ENCODE data around the gene GPR153. TPM values are rescaled to one million over a fixed set of nuclear protein-coding genes. Genes with fewer than 3 reads are reported as not detected.

Gene GPR153
- total and polyA plus RNA-seq, 9 donors = 9.8 to 22.1 (median 17.0) TPM

- H3K27me3 ChIP-seq (ENCODE audit: control insufficient read depth, insufficient read depth, low read length) = no peaks in the 10 kb centered on the region
- 37% methylated on average over 2 of the region's 4 CpGs for WGBS (ENCODE audit: insufficient coverage)
- peaks cover 81% of the 10 kb centered on the region for H3K4me1 ChIP-seq (ENCODE audit: control insufficient read depth, insufficient read depth, low read length)
- peak; percentile 91 for DNase-seq
- no peak overlapping the region for H3K4me3 ChIP-seq (ENCODE audit: low read length)
- no peaks in the 10 kb centered on the region for H3K36me3 ChIP-seq (ENCODE audit: control insufficient read depth, insufficient read depth, low read length)
- no peaks in the 10 kb centered on the region for H3K9me3 ChIP-seq (replicated peaks; ENCODE audit: control insufficient read depth, low read depth, low read length)
- peak overlapping the region; percentile 74 for H3K27ac ChIP-seq (ENCODE audit: low read length)
These were observed 10.1 kb upstream of the GPR153 start for GRCh38 chr1:6271006-6271405.

- peaks cover 82% of the 10 kb centered on the region for H3K4me1 ChIP-seq (ENCODE audit: control insufficient read depth, insufficient read depth, low read length)
- H3K9me3 ChIP-seq (replicated peaks; ENCODE audit: control insufficient read depth, low read depth, low read length) = no peaks in the 10 kb centered on the region
- H3K27ac ChIP-seq (ENCODE audit: low read length) = peak overlapping the region; percentile 74
- H3K4me3 ChIP-seq (ENCODE audit: low read length) = no peak overlapping the region
- no peaks in the 10 kb centered on the region for H3K27me3 ChIP-seq (ENCODE audit: control insufficient read depth, insufficient read depth, low read length)
- WGBS (ENCODE audit: insufficient coverage) = 43% methylated on average over 8 of the region's 8 CpGs
- no peak for DNase-seq
- H3K36me3 ChIP-seq (ENCODE audit: control insufficient read depth, insufficient read depth, low read length) = no peaks in the 10 kb centered on the region
These were observed 9.5 kb upstream of the GPR153 start for GRCh38 chr1:6270401-6270800.

DNA sequence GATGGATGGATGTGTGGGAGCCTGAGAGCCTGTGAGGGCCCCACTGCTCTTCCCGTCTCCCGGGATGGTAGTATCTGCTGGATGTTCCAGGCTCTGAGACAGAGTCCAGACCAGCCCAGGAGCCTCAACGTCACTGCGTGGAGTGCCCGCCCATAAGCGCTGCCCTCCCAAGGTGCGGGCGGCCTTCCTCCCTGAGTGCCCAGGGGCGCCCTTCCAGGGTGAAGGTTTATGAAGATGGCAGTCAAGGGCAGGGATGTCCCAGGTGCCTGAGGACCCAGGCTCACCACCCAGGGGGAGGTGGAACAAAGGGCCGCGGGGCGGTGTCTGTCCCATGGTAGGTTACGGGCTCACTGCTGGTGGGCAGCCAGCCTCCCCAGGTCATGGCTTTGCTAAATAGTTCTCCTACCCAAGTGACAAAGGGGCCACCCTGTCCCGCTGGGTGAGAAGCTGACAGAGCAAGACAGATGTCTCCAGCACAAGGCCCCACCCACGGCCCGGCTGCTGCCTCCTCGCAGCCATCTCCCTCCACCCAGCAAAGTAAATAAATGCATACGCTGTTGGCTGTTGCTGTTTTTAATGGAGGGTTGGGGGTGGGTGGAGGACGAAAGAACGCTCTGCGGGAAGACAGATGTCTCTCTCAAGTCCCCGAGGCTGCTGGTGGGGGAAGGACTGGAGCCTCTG lies 9.0 kb upstream of the GPR153 start:
- Histone ChIP-seq H3K36me3 (ENCODE audit: control insufficient read depth, insufficient read depth, low read length) (no peaks in the 10 kb centered on the region), H3K27ac (ENCODE audit: low read length) (peak overlapping the region; percentile 74), H3K4me1 (ENCODE audit: control insufficient read depth, insufficient read depth, low read length) (peaks cover 82% of the 10 kb centered on the region), H3K27me3 (ENCODE audit: control insufficient read depth, insufficient read depth, low read length) (no peaks in the 10 kb centered on the region), H3K9me3 (replicated peaks; ENCODE audit: control insufficient read depth, low read depth, low read length) (no peaks in the 10 kb centered on the region), H3K4me3 (ENCODE audit: low read length) (no peak overlapping the region)
- DNase-seq = peak; percentile 78
- WGBS (ENCODE audit: insufficient coverage) = 61% methylated on average over 7 of the region's 22 CpGs

- Histone ChIP-seq H3K9me3 (replicated peaks; ENCODE audit: control insufficient read depth, low read depth, low read length) (no peaks in the 10 kb centered on the region), H3K36me3 (ENCODE audit: control insufficient read depth, insufficient read depth, low read length) (no peaks in the 10 kb centered on the region), H3K27me3 (ENCODE audit: control insufficient read depth, insufficient read depth, low read length) (no peaks in the 10 kb centered on the region), H3K4me3 (ENCODE audit: low read length) (no peak overlapping the region), H3K4me1 (ENCODE audit: control insufficient read depth, insufficient read depth, low read length) (peaks cover 85% of the 10 kb centered on the region), H3K27ac (ENCODE audit: low read length) (no peak overlapping the region)
- no peak for DNase-seq
- 91% methylated on average over 12 of the region's 14 CpGs for WGBS (ENCODE audit: insufficient coverage)
These were observed 8.4 kb upstream of the GPR153 start for GRCh38 chr1:6269296-6269695.

- Histone ChIP-seq H3K4me1 (ENCODE audit: control insufficient read depth, insufficient read depth, low read length) (peaks cover 87% of the 10 kb centered on the region), H3K27ac (ENCODE audit: low read length) (no peak overlapping the region), H3K36me3 (ENCODE audit: control insufficient read depth, insufficient read depth, low read length) (no peaks in the 10 kb centered on the region), H3K4me3 (ENCODE audit: low read length) (no peak overlapping the region), H3K27me3 (ENCODE audit: control insufficient read depth, insufficient read depth, low read length) (no peaks in the 10 kb centered on the region), H3K9me3 (replicated peaks; ENCODE audit: control insufficient read depth, low read depth, low read length) (no peaks in the 10 kb centered on the region)
- 64% methylated on average over 9 of the region's 21 CpGs for WGBS (ENCODE audit: insufficient coverage)
- DNase-seq = no peak
These were observed 7.5 kb upstream of the GPR153 start for GRCh38 chr1:6268415-6268814.

DNA sequence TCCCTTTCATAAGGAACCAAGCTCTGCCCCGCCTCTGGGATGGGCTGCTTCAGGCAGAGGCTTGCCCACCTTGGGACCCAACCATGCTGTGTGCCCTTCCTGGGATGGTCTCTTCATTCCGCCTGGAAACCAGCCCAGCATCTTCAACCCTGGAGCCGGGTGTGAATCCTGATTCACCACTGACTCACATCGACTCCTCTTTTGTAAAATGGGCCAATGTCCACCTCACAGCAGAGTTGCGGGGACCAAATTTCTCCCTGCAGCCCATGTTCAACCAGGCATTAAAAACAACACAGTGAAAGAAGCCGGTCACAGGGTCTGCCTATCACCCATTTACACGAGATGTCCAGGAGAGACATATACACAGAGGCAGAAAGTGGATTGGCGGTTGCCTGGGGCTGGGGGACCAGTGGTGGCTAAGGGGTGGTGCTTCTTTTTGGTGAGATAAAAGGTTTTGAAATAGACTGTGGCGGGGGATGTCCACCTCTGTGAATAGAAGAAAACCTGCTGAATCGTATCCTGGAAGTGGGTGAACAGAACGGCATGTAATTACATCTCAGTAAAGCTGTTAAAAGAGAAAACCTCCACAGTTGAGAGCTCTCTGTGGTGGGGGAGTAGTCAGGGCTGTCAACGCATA lies 6.9 kb upstream of the GPR153 start:
- no peak for DNase-seq
- no peaks in the 10 kb centered on the region for H3K36me3 ChIP-seq (ENCODE audit: control insufficient read depth, insufficient read depth, low read length)
- no peak overlapping the region for H3K27ac ChIP-seq (ENCODE audit: low read length)
- 93% methylated on average over 9 of the region's 12 CpGs for WGBS (ENCODE audit: insufficient coverage)
- H3K4me3 ChIP-seq (ENCODE audit: low read length) = no peak overlapping the region
- no peaks in the 10 kb centered on the region for H3K9me3 ChIP-seq (replicated peaks; ENCODE audit: control insufficient read depth, low read depth, low read length)
- peaks cover 87% of the 10 kb centered on the region for H3K4me1 ChIP-seq (ENCODE audit: control insufficient read depth, insufficient read depth, low read length)
- H3K27me3 ChIP-seq (ENCODE audit: control insufficient read depth, insufficient read depth, low read length) = no peaks in the 10 kb centered on the region

GRCh38 chr1:6266641-6267040 lies 5.7 kb upstream of the GPR153 start:
- 67% methylated on average over 9 of the region's 11 CpGs for WGBS (ENCODE audit: insufficient coverage)
- peaks cover 8% of the 10 kb centered on the region for H3K27me3 ChIP-seq (ENCODE audit: control insufficient read depth, insufficient read depth, low read length)
- peaks cover 87% of the 10 kb centered on the region for H3K4me1 ChIP-seq (ENCODE audit: control insufficient read depth, insufficient read depth, low read length)
- H3K36me3 ChIP-seq (ENCODE audit: control insufficient read depth, insufficient read depth, low read length) = no peaks in the 10 kb centered on the region
- H3K27ac ChIP-seq (ENCODE audit: low read length) = no peak overlapping the region
- no peaks in the 10 kb centered on the region for H3K9me3 ChIP-seq (replicated peaks; ENCODE audit: control insufficient read depth, low read depth, low read length)
- no peak overlapping the region for H3K4me3 ChIP-seq (ENCODE audit: low read length)
- DNase-seq = no peak

GRCh38 chr1:6265151-6265550 lies 4.3 kb upstream of the GPR153 start:
- H3K36me3 ChIP-seq (ENCODE audit: control insufficient read depth, insufficient read depth, low read length) = no peaks in the 10 kb centered on the region
- DNase-seq = peak; percentile 54
- peaks cover 13% of the 10 kb centered on the region for H3K27me3 ChIP-seq (ENCODE audit: control insufficient read depth, insufficient read depth, low read length)
- no peak overlapping the region for H3K27ac ChIP-seq (ENCODE audit: low read length)
- no peak overlapping the region for H3K4me3 ChIP-seq (ENCODE audit: low read length)
- peaks cover 80% of the 10 kb centered on the region for H3K4me1 ChIP-seq (ENCODE audit: control insufficient read depth, insufficient read depth, low read length)
- no peaks in the 10 kb centered on the region for H3K9me3 ChIP-seq (replicated peaks; ENCODE audit: control insufficient read depth, low read depth, low read length)
- 69% methylated on average over 13 of the region's 15 CpGs for WGBS (ENCODE audit: insufficient coverage)

DNA sequence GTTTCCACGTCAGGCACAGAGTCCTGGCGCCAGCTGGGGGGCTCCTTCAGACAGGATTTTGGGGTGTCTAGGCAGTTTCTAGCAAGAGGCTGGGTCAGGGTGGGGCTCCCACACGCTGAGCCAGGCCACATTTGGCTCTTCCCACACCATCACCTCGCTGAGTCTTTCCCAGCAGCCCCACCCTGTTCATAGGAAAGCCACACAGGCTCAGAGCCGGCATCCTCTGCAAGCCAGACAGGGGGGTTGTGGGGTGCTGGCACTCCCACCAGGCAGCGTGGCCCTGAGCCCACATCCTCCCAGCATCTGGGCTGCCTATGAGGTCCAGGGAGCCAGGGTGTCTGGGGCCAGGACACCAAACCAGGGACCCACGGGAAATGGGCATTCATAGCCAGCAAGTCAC lies 2.8 kb upstream of the GPR153 start:
- H3K36me3 ChIP-seq (ENCODE audit: control insufficient read depth, insufficient read depth, low read length) = no peaks in the 10 kb centered on the region
- DNase-seq = peak; percentile 45
- peaks cover 72% of the 10 kb centered on the region for H3K4me1 ChIP-seq (ENCODE audit: control insufficient read depth, insufficient read depth, low read length)
- 44% methylated on average over 4 of the region's 7 CpGs for WGBS (ENCODE audit: insufficient coverage)
- H3K9me3 ChIP-seq (replicated peaks; ENCODE audit: control insufficient read depth, low read depth, low read length) = no peaks in the 10 kb centered on the region
- H3K27me3 ChIP-seq (ENCODE audit: control insufficient read depth, insufficient read depth, low read length) = peaks cover 15% of the 10 kb centered on the region
- H3K27ac ChIP-seq (ENCODE audit: low read length) = peak overlapping the region; percentile 74
- no peak overlapping the region for H3K4me3 ChIP-seq (ENCODE audit: low read length)

DNA sequence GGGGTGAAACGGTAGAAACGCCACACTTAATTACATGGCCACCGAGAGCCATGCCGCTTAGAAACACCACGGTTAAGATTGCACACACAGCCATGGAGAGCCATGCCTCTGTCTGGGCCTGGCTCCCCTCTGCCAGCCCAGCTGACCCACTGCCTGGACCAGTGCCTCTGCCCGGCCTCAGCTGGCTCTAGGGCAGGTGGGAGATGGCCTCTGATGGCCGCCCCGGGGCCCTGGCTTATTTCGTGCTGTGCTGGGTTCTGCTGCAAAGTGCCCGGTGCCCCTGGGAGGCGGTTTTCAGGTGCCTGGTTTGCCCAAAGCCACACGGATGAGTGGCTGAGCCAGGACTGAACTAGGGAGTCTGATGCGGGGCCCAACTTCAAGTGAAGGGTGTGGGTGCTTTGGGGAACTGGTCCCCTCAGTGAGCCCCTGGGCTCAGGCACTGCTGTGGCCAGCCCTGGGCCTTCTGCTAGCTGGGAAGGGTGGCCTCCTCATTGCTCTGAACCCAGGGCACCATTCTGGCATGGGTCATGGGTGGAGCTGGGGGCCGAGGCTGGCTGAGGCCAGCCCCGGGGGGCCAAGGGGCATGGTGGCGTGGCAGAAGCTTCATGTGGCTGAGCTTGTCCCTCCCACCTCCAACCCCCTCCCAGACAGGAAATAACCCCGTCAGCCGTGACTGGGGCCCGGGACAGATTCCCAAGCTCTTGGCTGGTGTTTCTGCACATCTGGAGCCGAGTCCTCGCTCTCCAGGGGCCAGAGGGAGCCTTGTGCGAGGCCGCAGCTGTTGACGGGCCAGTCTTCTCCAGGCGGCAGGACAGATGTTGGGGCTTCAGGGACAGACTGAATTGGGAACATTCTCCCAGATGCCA lies 1.9 kb upstream of the GPR153 start:
- WGBS (ENCODE audit: insufficient coverage) = 41% methylated on average over 25 of the region's 25 CpGs
- Histone ChIP-seq H3K4me1 (ENCODE audit: control insufficient read depth, insufficient read depth, low read length) (peaks cover 72% of the 10 kb centered on the region), H3K9me3 (replicated peaks; ENCODE audit: control insufficient read depth, low read depth, low read length) (no peaks in the 10 kb centered on the region), H3K27ac (ENCODE audit: low read length) (peak overlapping the region; percentile 83), H3K27me3 (ENCODE audit: control insufficient read depth, insufficient read depth, low read length) (peaks cover 15% of the 10 kb centered on the region), H3K4me3 (ENCODE audit: low read length) (no peak overlapping the region), H3K36me3 (ENCODE audit: control insufficient read depth, insufficient read depth, low read length) (no peaks in the 10 kb centered on the region)
- DNase-seq = peak; percentile 96
